ENCODE results near the gene ANKRD40.

Gene ANKRD40

GRCh38 chr17:50661795-50662391 lies 45.8 kb downstream of the ANKRD40 start:
- H3K4me1 ChIP-seq (ENCODE audit: control insufficient read depth in 1 of 2, insufficient read depth in 1 of 2, low read depth in 1 of 2, low read length in 1 of 2): peaks cover 26 to 30% of the 10 kb centered on the region in 2 experiments
- H3K4me3 ChIP-seq (ENCODE audit: low read depth in 1 of 2, low read length in 1 of 2): peak overlapping the region in 1 of 2 experiments; percentile 34
- no peak for TF ChIP-seq CTCF (IDR thresholded peaks at IDR 0.05)
- H3K27me3 ChIP-seq: no peaks in the 10 kb centered on the region
- no peaks in the 10 kb centered on the region for H3K36me3 ChIP-seq
- peak overlapping the region; percentile 83 for H3K27ac ChIP-seq
- no peaks in the 10 kb centered on the region for H3K9me3 ChIP-seq

GRCh38 chr17:50661348-50661747 lies 46.4 kb downstream of the ANKRD40 start:
- no peak for TF ChIP-seq CTCF (IDR thresholded peaks at IDR 0.05)
- Histone ChIP-seq H3K27me3 (no peaks in the 10 kb centered on the region), H3K9me3 (no peaks in the 10 kb centered on the region), H3K4me1 (ENCODE audit: control insufficient read depth in 1 of 2, insufficient read depth in 1 of 2, low read depth in 1 of 2, low read length in 1 of 2) (peaks cover 26 to 30% of the 10 kb centered on the region in 2 experiments), H3K36me3 (no peaks in the 10 kb centered on the region), H3K4me3 (ENCODE audit: low read depth in 1 of 2, low read length in 1 of 2) (peak overlapping the region in 1 of 2 experiments; percentile 34), H3K27ac (peak overlapping the region; percentile 83)

- Histone ChIP-seq H3K27me3 (no peaks in the 10 kb centered on the region), H3K9me3 (no peaks in the 10 kb centered on the region), H3K4me1 (ENCODE audit: control insufficient read depth in 1 of 2, insufficient read depth in 1 of 2, low read depth in 1 of 2, low read length in 1 of 2) (peaks cover 26 to 30% of the 10 kb centered on the region in 2 experiments), H3K4me3 (ENCODE audit: low read depth in 1 of 2, low read length in 1 of 2) (peak overlapping the region; percentile 8 to 34), H3K27ac (peak overlapping the region; percentile 83), H3K36me3 (no peaks in the 10 kb centered on the region)
- no peak for TF ChIP-seq CTCF (IDR thresholded peaks at IDR 0.05)
These were observed 46.8 kb downstream of the ANKRD40 start for GRCh38 chr17:50660887-50661345.

- no peaks in the 10 kb centered on the region for H3K36me3 ChIP-seq
- peaks cover 26 to 30% of the 10 kb centered on the region in 2 experiments for H3K4me1 ChIP-seq (ENCODE audit: control insufficient read depth in 1 of 2, insufficient read depth in 1 of 2, low read depth in 1 of 2, low read length in 1 of 2)
- no peaks in the 10 kb centered on the region for H3K9me3 ChIP-seq
- no peaks in the 10 kb centered on the region for H3K27me3 ChIP-seq
- no peak for TF ChIP-seq CTCF (IDR thresholded peaks at IDR 0.05)
- H3K27ac ChIP-seq: peak overlapping the region; percentile 83
- H3K4me3 ChIP-seq (ENCODE audit: low read depth in 1 of 2, low read length in 1 of 2): peak overlapping the region; percentile 8 to 34
These were observed 47.5 kb downstream of the ANKRD40 start for GRCh38 chr17:50660042-50660886.

GRCh38 chr17:50659179-50659578 lies 48.5 kb downstream of the ANKRD40 start:
- H3K27ac ChIP-seq: no peak overlapping the region
- H3K36me3 ChIP-seq: no peaks in the 10 kb centered on the region
- no peaks in the 10 kb centered on the region for H3K27me3 ChIP-seq
- no peaks in the 10 kb centered on the region for H3K9me3 ChIP-seq
- TF ChIP-seq CTCF (IDR thresholded peaks at IDR 0.05): no peak
- H3K4me1 ChIP-seq (ENCODE audit: control insufficient read depth in 1 of 2, insufficient read depth in 1 of 2, low read depth in 1 of 2, low read length in 1 of 2): peaks cover 26 to 30% of the 10 kb centered on the region in 2 experiments
- no peak overlapping the region for H3K4me3 ChIP-seq (ENCODE audit: low read depth in 1 of 2, low read length in 1 of 2)
